ENCODE results near the gene C9orf57.
A peak's percentile ranks its signal among the peaks of the same experiment; 100 is the strongest.
"Not testable (repeated sequence)": the region's sequence is repeated elsewhere in the genome, so short reads cannot be mapped to it uniquely, and the experiment has no call there.

Gene C9orf57

GRCh38 chr9:72060513-72060912 lies at the start of gene C9orf57:
C9orf57 (minus strand) TSS chr9:72060613; CDS start chr9:72059331, 1,282 bp downstream.
- DNase-seq: no peak

- DNase-seq: no peak
Observed at GRCh38 chr9:72102520-72102919, 42.1 kb upstream of the C9orf57 start.

GRCh38 chr9:72095520-72095919 lies 35.1 kb upstream of the C9orf57 start:
- DNase-seq: not testable (repeated sequence)

- no peak for DNase-seq
Observed at GRCh38 chr9:72092820-72093219, 32.4 kb upstream of the C9orf57 start.

GRCh38 chr9:72089451-72090130 lies 29.2 kb upstream of the C9orf57 start:
- DNase-seq: peak in 1 of 2 experiments; percentile 18

- DNase-seq: no peak
Observed at GRCh38 chr9:72082536-72082935, 22.1 kb upstream of the C9orf57 start.

GRCh38 chr9:72074666-72075065 lies 14.3 kb upstream of the C9orf57 start:
- DNase-seq: not testable (repeated sequence)

GRCh38 chr9:72065076-72065475 lies 4.7 kb upstream of the C9orf57 start:
- no peak for DNase-seq

GRCh38 chr9:72052122-72052521 lies 8.3 kb downstream of the C9orf57 start:
- no peak for DNase-seq

- DNase-seq: peak in 1 of 2 experiments; percentile 33
Observed at GRCh38 chr9:72048850-72049249, 11.6 kb downstream of the C9orf57 start.

GRCh38 chr9:72046630-72047456 lies 13.6 kb downstream of the C9orf57 start:
- DNase-seq: no peak

GRCh38 chr9:72044095-72044494 lies 16.3 kb downstream of the C9orf57 start:
- no peak for DNase-seq

- no peak for DNase-seq
Observed at GRCh38 chr9:72043576-72043975, 16.8 kb downstream of the C9orf57 start.

- DNase-seq: no peak
Observed at GRCh38 chr9:72042928-72043327, 17.5 kb downstream of the C9orf57 start.

- no peak for DNase-seq
Observed at GRCh38 chr9:72041775-72042194, 18.6 kb downstream of the C9orf57 start.

- no peak for DNase-seq
Observed at GRCh38 chr9:72041369-72041768, 19.0 kb downstream of the C9orf57 start.

GRCh38 chr9:72039532-72039931 lies 20.9 kb downstream of the C9orf57 start:
- DNase-seq: no peak

- DNase-seq: peak in 1 of 2 experiments; percentile 39
Observed at GRCh38 chr9:72038890-72039410, 21.5 kb downstream of the C9orf57 start.

GRCh38 chr9:72038408-72038807 lies 22.0 kb downstream of the C9orf57 start:
- DNase-seq: no peak

GRCh38 chr9:72037571-72037970 lies 22.8 kb downstream of the C9orf57 start:
- no peak for DNase-seq

GRCh38 chr9:72030767-72031166 lies 29.6 kb downstream of the C9orf57 start:
- no peak for DNase-seq

- DNase-seq: no peak
Observed at GRCh38 chr9:72029986-72030385, 30.4 kb downstream of the C9orf57 start.

- DNase-seq: no peak
Observed at GRCh38 chr9:72025906-72026305, 34.5 kb downstream of the C9orf57 start.

GRCh38 chr9:72023596-72023995 lies 36.8 kb downstream of the C9orf57 start:
- no peak for DNase-seq
